Measurements from ENCODE around the gene JPH4. TPM values are rescaled to one million over a fixed set of nuclear protein-coding genes. Genes with fewer than 3 reads are reported as not detected.

The JPH4 gene
- total RNA-seq, 2 experiments from 2014 or later: not detected

- Histone ChIP-seq H3K4me3 (ENCODE audit: low read depth, low read length, poor library complexity, severe bottlenecking) (no peak overlapping the region), H3K36me3 (ENCODE audit: insufficient read depth, low read length) (peaks cover 68% of the 10 kb centered on the region), H3K4me2 (ENCODE audit: low read length) (no peak overlapping the region), H3K9me2 (ENCODE audit: insufficient read depth, low read length) (no peaks in the 10 kb centered on the region), H3K27ac (ENCODE audit: low read depth, low read length, poor library complexity, severe bottlenecking) (no peak overlapping the region), H2AFZ (ENCODE audit: low read length) (no peak overlapping the region), H3K4me1 (ENCODE audit: insufficient read depth, low read length, poor library complexity, severe bottlenecking) (peaks cover 17% of the 10 kb centered on the region), H3K9me3 (ENCODE audit: low read length) (no peaks in the 10 kb centered on the region), H4K20me1 (ENCODE audit: insufficient read depth, low read length) (no peaks in the 10 kb centered on the region), H3K79me2 (ENCODE audit: insufficient read depth, low read depth, low read length) (peaks cover 17% of the 10 kb centered on the region)
- BruUV-seq (replicated peaks): TSS peak; percentile 38
- no peak for TF ChIP-seq EZH2phosphoT487 (IDR thresholded peaks at IDR 0.05; ENCODE audit: borderline replicate concordance, low read depth, low read length)
- no peak for TF ChIP-seq CTCF (conservative IDR thresholded peaks at IDR 0.05; ENCODE audit: low read length)
- intact Hi-C loops (cut with micrococcal nuclease; ENCODE audit: unreplicated experiment): loop anchor here (10.0 kb wide), 2 partner anchors 805 to 885 kb away; partner anchors contain the start of genes NFATC4 and SDR39U1
- ChIA-PET POLR2A (interaction anchor here (1.0 kb wide), 1 partner anchor 549 kb away, joined by 3 read pairs; no protein-coding TSS in a partner anchor), CTCF (ENCODE audit: unreplicated experiment) (interaction anchor here (1.0 kb wide), 1 partner anchor 13 kb away, joined by 3 read pairs; no protein-coding TSS in a partner anchor)
- DNase-seq (ENCODE audit: low spot score): no peak
Observed at GRCh38 chr14:23559926-23560520, 18.6 kb downstream of the JPH4 start.

GRCh38 chr14:23559010-23559925 is 19.3 kb downstream of the JPH4 start:
- POLR2A ChIA-PET: interaction anchor here (1.0 kb wide), 1 partner anchor 550 kb away, joined by 3 read pairs; no protein-coding TSS in a partner anchor
- CTCF ChIA-PET (ENCODE audit: unreplicated experiment): interaction anchor here (0.5 to 1.0 kb wide), 2 partner anchors 8 to 577 kb away, joined by 3 to 5 read pairs; partner anchors contain the start of genes AP1G2 and PSME1
- Histone ChIP-seq H3K36me3 (ENCODE audit: insufficient read depth, low read length) (peaks cover 61% of the 10 kb centered on the region), H3K9me3 (ENCODE audit: low read length) (no peaks in the 10 kb centered on the region), H3K9me2 (ENCODE audit: insufficient read depth, low read length) (no peaks in the 10 kb centered on the region), H2AFZ (ENCODE audit: low read length) (no peak overlapping the region), H3K4me1 (ENCODE audit: insufficient read depth, low read length, poor library complexity, severe bottlenecking) (peaks cover 21% of the 10 kb centered on the region), H3K4me3 (ENCODE audit: low read depth, low read length, poor library complexity, severe bottlenecking) (no peak overlapping the region), H3K79me2 (ENCODE audit: insufficient read depth, low read depth, low read length) (peaks cover 17% of the 10 kb centered on the region), H4K20me1 (ENCODE audit: insufficient read depth, low read length) (no peaks in the 10 kb centered on the region), H3K27ac (ENCODE audit: low read depth, low read length, poor library complexity, severe bottlenecking) (no peak overlapping the region), H3K4me2 (ENCODE audit: low read length) (no peak overlapping the region)
- TSS peak; percentile 42 for BruUV-seq (replicated peaks)
- DNase-seq (ENCODE audit: low spot score): peak; percentile 75
- TF ChIP-seq EZH2phosphoT487 (IDR thresholded peaks at IDR 0.05; ENCODE audit: borderline replicate concordance, low read depth, low read length) (no peak), CTCF (conservative IDR thresholded peaks at IDR 0.05; ENCODE audit: low read length) (peak; percentile 100)
- intact Hi-C loops (cut with micrococcal nuclease; ENCODE audit: unreplicated experiment): loop anchor here (10.0 kb wide), 1 partner anchor 886 kb away; the partner anchor contains the start of gene SDR39U1

Measured in OCI-LY7 (cell line).